K562 (cell line): ENCODE results near the gene MARCHF9. TPM values are rescaled to one million over a fixed set of nuclear protein-coding genes. Genes with fewer than 3 reads are reported as not detected.

Source experiments
- BMI1 ChIP-seq: fragments of 150-350 bp; IDR thresholded peaks from 2 replicates; pipeline ENCODE4 v1.6.1; 2014; ENCODE audit warnings: low read length
- CBX5 ChIP-seq: IDR thresholded peaks from 2 replicates; pipeline ENCODE4 v1.6.1; 2014; ENCODE audit warnings: low read depth, borderline replicate concordance
- SUPT5H ChIP-seq: fragments of 450-650 bp; IDR thresholded peaks from 2 replicates; pipeline ENCODE4 v1.6.1; 2016
- ZNF174 ChIP-seq: fragments of 250-450 bp; sonication (Bioruptor Pico); IDR thresholded peaks from 2 replicates; pipeline ENCODE4 v1.4.0; 2020; ENCODE audit warnings: mild to moderate bottlenecking
- polyA plus RNA-seq, 8 experiments: library from polyadenylated mRNA; depleted of rRNA in 4 of 8; stranded (reverse) in 5 of 8; unstranded in 3 of 8; fragments of >200 nt; fragmentation: Nextera tagmentation in 2 of 8; fragmentation: Illumina TruSeq in 1 of 8; extraction: Ambion mirVana in 2 of 8; extraction: Trizol in 1 of 8; gene quantifications; 2 replicates each; pipeline versions ENCODE4 v1.2.1 to v1.2.3, GENCODE V29; 2011 to 2014; ENCODE audit warnings: inconsistent platforms in 1 of 8, missing spikeins in 1 of 8
- total RNA-seq, 7 experiments: library from RNA; depleted of rRNA in 6 of 7; stranded (reverse); fragments of >200 nt in 6 of 7; fragmentation: Illumina TruSeq in 2 of 7; extraction: Trizol in 2 of 7; gene quantifications; 2 replicates each; pipeline versions ENCODE4 v1.2.1 to v1.2.3, GENCODE V29; 2011 to 2021; ENCODE audit warnings: low replicate concordance in 1 of 7
- TF ChIP-seq, protein P1 (sequence below), 2 experiments: fragments of 450-650 bp in 1 of 2; sonication (generic) in 1 of 2; formaldehyde crosslinking in 1 of 2; IDR thresholded peaks; 2 replicates each; pipeline versions ENCODE4 v1.7.1 to v1.9.0; 2016 to 2022; ENCODE audit warnings: inconsistent platforms in 1 of 2, mild to moderate bottlenecking in 1 of 2, missing genetic modification reagents in 1 of 2
- TF ChIP-seq, protein P2 (sequence below), 2 experiments: fragments of 450-650 bp; formaldehyde crosslinking in 1 of 2; IDR thresholded peaks; 2 replicates each; pipeline versions ENCODE4 v1.4.0 to v1.6.1; 2014 to 2020; ENCODE audit warnings: mild to moderate bottlenecking in 2 of 2, borderline replicate concordance in 1 of 2, low read depth in 1 of 2

The MARCHF9 gene
- total and polyA plus RNA-seq, 9 of the 15 experiments (the other 6 are each of a cell fraction or from before 2014, with no cell fraction given): 0.80 to 12.4 (median 6.2) TPM

- TF ChIP-seq, protein P1, sequence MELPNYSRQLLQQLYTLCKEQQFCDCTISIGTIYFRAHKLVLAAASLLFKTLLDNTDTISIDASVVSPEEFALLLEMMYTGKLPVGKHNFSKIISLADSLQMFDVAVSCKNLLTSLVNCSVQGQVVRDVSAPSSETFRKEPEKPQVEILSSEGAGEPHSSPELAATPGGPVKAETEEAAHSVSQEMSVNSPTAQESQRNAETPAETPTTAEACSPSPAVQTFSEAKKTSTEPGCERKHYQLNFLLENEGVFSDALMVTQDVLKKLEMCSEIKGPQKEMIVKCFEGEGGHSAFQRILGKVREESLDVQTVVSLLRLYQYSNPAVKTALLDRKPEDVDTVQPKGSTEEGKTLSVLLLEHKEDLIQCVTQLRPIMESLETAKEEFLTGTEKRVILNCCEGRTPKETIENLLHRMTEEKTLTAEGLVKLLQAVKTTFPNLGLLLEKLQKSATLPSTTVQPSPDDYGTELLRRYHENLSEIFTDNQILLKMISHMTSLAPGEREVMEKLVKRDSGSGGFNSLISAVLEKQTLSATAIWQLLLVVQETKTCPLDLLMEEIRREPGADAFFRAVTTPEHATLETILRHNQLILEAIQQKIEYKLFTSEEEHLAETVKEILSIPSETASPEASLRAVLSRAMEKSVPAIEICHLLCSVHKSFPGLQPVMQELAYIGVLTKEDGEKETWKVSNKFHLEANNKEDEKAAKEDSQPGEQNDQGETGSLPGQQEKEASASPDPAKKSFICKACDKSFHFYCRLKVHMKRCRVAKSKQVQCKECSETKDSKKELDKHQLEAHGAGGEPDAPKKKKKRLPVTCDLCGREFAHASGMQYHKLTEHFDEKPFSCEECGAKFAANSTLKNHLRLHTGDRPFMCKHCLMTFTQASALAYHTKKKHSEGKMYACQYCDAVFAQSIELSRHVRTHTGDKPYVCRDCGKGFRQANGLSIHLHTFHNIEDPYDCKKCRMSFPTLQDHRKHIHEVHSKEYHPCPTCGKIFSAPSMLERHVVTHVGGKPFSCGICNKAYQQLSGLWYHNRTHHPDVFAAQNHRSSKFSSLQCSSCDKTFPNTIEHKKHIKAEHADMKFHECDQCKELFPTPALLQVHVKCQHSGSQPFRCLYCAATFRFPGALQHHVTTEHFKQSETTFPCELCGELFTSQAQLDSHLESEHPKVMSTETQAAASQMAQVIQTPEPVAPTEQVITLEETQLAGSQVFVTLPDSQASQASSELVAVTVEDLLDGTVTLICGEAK (IDR thresholded peaks at IDR 0.05): peak; percentile 68
- TF ChIP-seq, protein P1 (CRISPR knock-in tag; IDR thresholded peaks at IDR 0.05): no peak
- TF ChIP-seq BMI1: no peak
- TF ChIP-seq CBX5: no peak
- TF ChIP-seq, protein P2, sequence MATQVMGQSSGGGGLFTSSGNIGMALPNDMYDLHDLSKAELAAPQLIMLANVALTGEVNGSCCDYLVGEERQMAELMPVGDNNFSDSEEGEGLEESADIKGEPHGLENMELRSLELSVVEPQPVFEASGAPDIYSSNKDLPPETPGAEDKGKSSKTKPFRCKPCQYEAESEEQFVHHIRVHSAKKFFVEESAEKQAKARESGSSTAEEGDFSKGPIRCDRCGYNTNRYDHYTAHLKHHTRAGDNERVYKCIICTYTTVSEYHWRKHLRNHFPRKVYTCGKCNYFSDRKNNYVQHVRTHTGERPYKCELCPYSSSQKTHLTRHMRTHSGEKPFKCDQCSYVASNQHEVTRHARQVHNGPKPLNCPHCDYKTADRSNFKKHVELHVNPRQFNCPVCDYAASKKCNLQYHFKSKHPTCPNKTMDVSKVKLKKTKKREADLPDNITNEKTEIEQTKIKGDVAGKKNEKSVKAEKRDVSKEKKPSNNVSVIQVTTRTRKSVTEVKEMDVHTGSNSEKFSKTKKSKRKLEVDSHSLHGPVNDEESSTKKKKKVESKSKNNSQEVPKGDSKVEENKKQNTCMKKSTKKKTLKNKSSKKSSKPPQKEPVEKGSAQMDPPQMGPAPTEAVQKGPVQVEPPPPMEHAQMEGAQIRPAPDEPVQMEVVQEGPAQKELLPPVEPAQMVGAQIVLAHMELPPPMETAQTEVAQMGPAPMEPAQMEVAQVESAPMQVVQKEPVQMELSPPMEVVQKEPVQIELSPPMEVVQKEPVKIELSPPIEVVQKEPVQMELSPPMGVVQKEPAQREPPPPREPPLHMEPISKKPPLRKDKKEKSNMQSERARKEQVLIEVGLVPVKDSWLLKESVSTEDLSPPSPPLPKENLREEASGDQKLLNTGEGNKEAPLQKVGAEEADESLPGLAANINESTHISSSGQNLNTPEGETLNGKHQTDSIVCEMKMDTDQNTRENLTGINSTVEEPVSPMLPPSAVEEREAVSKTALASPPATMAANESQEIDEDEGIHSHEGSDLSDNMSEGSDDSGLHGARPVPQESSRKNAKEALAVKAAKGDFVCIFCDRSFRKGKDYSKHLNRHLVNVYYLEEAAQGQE (IDR thresholded peaks at IDR 0.05; ENCODE audit: borderline replicate concordance): peak; percentile 56; the same call in 1 of the 2 replicates
- TF ChIP-seq, protein P2 (CRISPR knock-in tag; IDR thresholded peaks at IDR 0.05; ENCODE audit: low read depth): peak; percentile 54; the same call in 1 of the 2 replicates
- TF ChIP-seq SUPT5H: peak; percentile 96
- no peak for TF ChIP-seq ZNF174 (CRISPR knock-in tag)
Observed at GRCh38 chr12:57782608-57783465, 27.9 kb downstream of the MARCHF9 start, which contains the start of gene TSFM (continued).
